ENCODE results near the gene TRIM17. TPM values are rescaled to one million over a fixed set of nuclear protein-coding genes. Genes with fewer than 3 reads are reported as not detected.

TRIM17 gene
- total RNA-seq, 2 experiments from 2014 or later = 0.13 TPM; not detected in 1

- H3K9me2 ChIP-seq (ENCODE audit: insufficient read depth, low read length) = no peaks in the 10 kb centered on the region
- TF ChIP-seq EZH2phosphoT487 (IDR thresholded peaks at IDR 0.05; ENCODE audit: borderline replicate concordance, low read depth, low read length) = no peak
- TF ChIP-seq, protein P1, sequence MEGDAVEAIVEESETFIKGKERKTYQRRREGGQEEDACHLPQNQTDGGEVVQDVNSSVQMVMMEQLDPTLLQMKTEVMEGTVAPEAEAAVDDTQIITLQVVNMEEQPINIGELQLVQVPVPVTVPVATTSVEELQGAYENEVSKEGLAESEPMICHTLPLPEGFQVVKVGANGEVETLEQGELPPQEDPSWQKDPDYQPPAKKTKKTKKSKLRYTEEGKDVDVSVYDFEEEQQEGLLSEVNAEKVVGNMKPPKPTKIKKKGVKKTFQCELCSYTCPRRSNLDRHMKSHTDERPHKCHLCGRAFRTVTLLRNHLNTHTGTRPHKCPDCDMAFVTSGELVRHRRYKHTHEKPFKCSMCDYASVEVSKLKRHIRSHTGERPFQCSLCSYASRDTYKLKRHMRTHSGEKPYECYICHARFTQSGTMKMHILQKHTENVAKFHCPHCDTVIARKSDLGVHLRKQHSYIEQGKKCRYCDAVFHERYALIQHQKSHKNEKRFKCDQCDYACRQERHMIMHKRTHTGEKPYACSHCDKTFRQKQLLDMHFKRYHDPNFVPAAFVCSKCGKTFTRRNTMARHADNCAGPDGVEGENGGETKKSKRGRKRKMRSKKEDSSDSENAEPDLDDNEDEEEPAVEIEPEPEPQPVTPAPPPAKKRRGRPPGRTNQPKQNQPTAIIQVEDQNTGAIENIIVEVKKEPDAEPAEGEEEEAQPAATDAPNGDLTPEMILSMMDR (conservative IDR thresholded peaks at IDR 0.05; ENCODE audit: low read length) = no peak
- CTCF ChIA-PET (ENCODE audit: unreplicated experiment) = no interaction called here
These were observed 6.6 kb downstream of the TRIM17 start for GRCh38 chr1:228410015-228410414.

GRCh38 chr1:228408869-228409805 lies 7.5 kb downstream of the TRIM17 start:
- H3K4me3 ChIP-seq (ENCODE audit: low read depth, low read length, poor library complexity, severe bottlenecking) = no peak overlapping the region
- CTCF ChIA-PET (ENCODE audit: unreplicated experiment) = no interaction called here
- peaks cover 14% of the 10 kb centered on the region for H3K36me3 ChIP-seq (ENCODE audit: insufficient read depth, low read length)
- no peak overlapping the region for H3K27ac ChIP-seq (ENCODE audit: low read depth, low read length, poor library complexity, severe bottlenecking)
- H3K9me3 ChIP-seq (ENCODE audit: low read length) = no peaks in the 10 kb centered on the region
- POLR2A ChIA-PET = no interaction called here
- DNase-seq (ENCODE audit: low spot score) = no peak
- TF ChIP-seq EZH2phosphoT487 (IDR thresholded peaks at IDR 0.05; ENCODE audit: borderline replicate concordance, low read depth, low read length) = no peak
- no peak overlapping the region for H2AFZ ChIP-seq (ENCODE audit: low read length)
- BruUV-seq (replicated peaks) = no TSS peak
- no peak overlapping the region for H3K4me2 ChIP-seq (ENCODE audit: low read length)
- intact Hi-C loops (cut with micrococcal nuclease; ENCODE audit: unreplicated experiment) = loop anchor here (10.0 kb wide), 1 partner anchor 274 kb away; no protein-coding TSS in a partner anchor
- H3K4me1 ChIP-seq (ENCODE audit: insufficient read depth, low read length, poor library complexity, severe bottlenecking) = peaks cover 19% of the 10 kb centered on the region
- peaks cover 13% of the 10 kb centered on the region for H4K20me1 ChIP-seq (ENCODE audit: insufficient read depth, low read length)
- H3K9me2 ChIP-seq (ENCODE audit: insufficient read depth, low read length) = no peaks in the 10 kb centered on the region
- peaks cover 33% of the 10 kb centered on the region for H3K79me2 ChIP-seq (ENCODE audit: insufficient read depth, low read depth, low read length)

More at GRCh38 chr1:228410015-228410414, 6.6 kb downstream of the TRIM17 start:
- intact Hi-C loops (cut with micrococcal nuclease; ENCODE audit: unreplicated experiment) = no loop called here
- no TSS peak for BruUV-seq (replicated peaks)
- H3K4me2 ChIP-seq (ENCODE audit: low read length) = no peak overlapping the region
- no peak overlapping the region for H3K4me3 ChIP-seq (ENCODE audit: low read depth, low read length, poor library complexity, severe bottlenecking)
- peaks cover 10% of the 10 kb centered on the region for H3K4me1 ChIP-seq (ENCODE audit: insufficient read depth, low read length, poor library complexity, severe bottlenecking)
- DNase-seq (ENCODE audit: low spot score) = no peak
- no peaks in the 10 kb centered on the region for H3K9me3 ChIP-seq (ENCODE audit: low read length)
- POLR2A ChIA-PET = no interaction called here
- H4K20me1 ChIP-seq (ENCODE audit: insufficient read depth, low read length) = peaks cover 4% of the 10 kb centered on the region
- no peak overlapping the region for H3K27ac ChIP-seq (ENCODE audit: low read depth, low read length, poor library complexity, severe bottlenecking)
- H3K36me3 ChIP-seq (ENCODE audit: insufficient read depth, low read length) = peaks cover 5% of the 10 kb centered on the region; the same call in 1 of the 2 replicates
- peaks cover 24% of the 10 kb centered on the region for H3K79me2 ChIP-seq (ENCODE audit: insufficient read depth, low read depth, low read length)
- no peak overlapping the region for H2AFZ ChIP-seq (ENCODE audit: low read length)

DNA sequence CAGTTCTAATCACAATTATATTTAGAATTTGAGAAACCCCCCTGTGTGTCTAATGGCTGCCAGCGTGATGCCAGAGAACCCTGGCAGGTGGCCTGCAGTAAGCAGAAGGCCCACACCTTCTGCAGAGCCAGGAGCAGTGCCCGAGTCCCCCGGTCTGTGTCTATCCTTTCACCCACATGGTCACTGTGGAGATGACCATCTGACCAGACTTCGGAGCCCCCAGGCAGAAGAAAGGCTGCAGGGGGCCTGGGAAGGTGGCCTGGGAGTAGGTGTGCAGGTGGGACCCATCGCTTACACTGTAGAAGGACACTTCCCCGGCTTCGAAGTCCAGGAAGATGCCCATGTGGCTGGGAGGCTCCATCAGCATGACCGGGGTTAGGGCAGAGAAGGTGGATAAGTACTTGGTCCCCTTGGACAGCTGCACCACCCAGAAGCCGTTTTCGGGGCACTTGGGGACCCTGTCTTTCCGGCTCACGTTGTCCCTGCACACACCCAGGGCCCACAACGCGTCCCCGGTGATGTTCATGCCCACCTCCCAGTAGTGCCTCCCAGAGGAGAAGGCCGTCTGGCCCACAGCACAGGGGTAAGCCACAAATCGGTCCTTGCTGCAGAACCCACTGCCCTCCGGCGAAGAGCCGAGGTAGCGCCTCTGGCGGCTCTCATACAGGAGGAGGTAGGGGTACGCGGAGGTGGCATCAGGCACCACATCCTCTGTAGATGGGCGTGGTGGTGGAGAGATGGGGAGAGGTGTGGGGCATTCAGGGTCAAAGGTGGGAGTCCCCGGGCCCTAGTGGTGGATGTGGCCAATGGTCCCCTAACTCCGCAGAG lies 8.4 kb downstream of the TRIM17 start:
- Histone ChIP-seq H3K4me3 (ENCODE audit: low read depth, low read length, poor library complexity, severe bottlenecking) (peak overlapping the region; percentile 100), H4K20me1 (ENCODE audit: insufficient read depth, low read length) (peaks cover 15% of the 10 kb centered on the region), H3K27ac (ENCODE audit: low read depth, low read length, poor library complexity, severe bottlenecking) (no peak overlapping the region), H2AFZ (ENCODE audit: low read length) (no peak overlapping the region), H3K79me2 (ENCODE audit: insufficient read depth, low read depth, low read length) (peaks cover 42% of the 10 kb centered on the region), H3K36me3 (ENCODE audit: insufficient read depth, low read length) (peaks cover 22% of the 10 kb centered on the region), H3K4me1 (ENCODE audit: insufficient read depth, low read length, poor library complexity, severe bottlenecking) (peaks cover 22% of the 10 kb centered on the region), H3K9me2 (ENCODE audit: insufficient read depth, low read length) (no peaks in the 10 kb centered on the region), H3K4me2 (ENCODE audit: low read length) (peak overlapping the region; percentile 100), H3K9me3 (ENCODE audit: low read length) (no peaks in the 10 kb centered on the region)
- ChIA-PET POLR2A (no interaction called here), CTCF (ENCODE audit: unreplicated experiment) (no interaction called here)
- no peak for DNase-seq (ENCODE audit: low spot score)
- TF ChIP-seq EZH2phosphoT487 (IDR thresholded peaks at IDR 0.05; ENCODE audit: borderline replicate concordance, low read depth, low read length) = no peak
- TF ChIP-seq, protein P1 (conservative IDR thresholded peaks at IDR 0.05; ENCODE audit: low read length) = no peak
- BruUV-seq (replicated peaks) = TSS peak; percentile 46
- intact Hi-C loops (cut with micrococcal nuclease; ENCODE audit: unreplicated experiment) = loop anchor here (10.0 kb wide), 1 partner anchor 273 kb away; no protein-coding TSS in a partner anchor
